ENCODE results near the gene ERICH3. TPM values are rescaled to one million over a fixed set of nuclear protein-coding genes. Genes with fewer than 3 reads are reported as not detected.
"Not testable (repeated sequence)": the region's sequence is repeated elsewhere in the genome, so short reads cannot be mapped to it uniquely, and the experiment has no call there.

Gene ERICH3
- total RNA-seq, 2 experiments from 2014 or later: 0.05 TPM; not detected in 1

DNA sequence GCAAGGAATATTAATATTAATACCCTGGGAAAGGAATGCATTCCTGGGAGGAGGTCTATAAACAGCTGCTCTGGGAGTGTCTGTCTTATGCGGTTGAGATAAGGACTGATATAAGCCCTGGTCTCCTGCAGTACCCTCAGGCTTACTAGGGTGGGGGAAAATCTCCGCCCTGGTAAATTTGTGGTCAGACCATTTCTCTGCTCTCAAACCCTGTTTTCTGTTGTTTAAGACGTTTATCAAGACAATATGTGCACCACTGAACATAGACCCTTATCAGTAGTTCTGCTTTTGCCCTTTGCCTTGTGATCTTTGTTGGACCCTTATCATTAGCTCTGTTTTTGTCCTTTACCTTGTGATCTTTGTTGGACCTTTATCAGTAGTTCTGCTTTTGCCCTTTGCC is 2.7 kb downstream of the ERICH3 start:
- CTCF ChIA-PET, H3K27ac Mint-ChIP-seq, POLR2A ChIA-PET: not testable (repeated sequence)

DNA sequence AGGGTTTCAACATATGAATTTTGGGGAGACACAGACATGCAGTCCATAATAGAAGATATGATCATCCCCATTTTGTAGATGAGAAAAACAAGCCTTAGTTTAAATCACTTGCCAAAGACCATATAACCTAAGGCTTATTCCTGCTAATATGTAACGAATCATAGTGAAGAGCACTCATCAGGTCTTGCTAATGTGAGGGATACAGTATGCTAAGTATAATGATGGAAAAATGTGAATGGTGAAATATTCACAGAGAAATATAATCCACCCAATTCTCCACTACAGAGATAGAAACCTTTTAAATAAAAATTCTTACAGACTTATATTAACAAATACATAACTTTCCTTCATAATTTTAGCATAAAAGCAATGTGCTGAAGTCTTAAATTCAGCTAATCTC is 18.9 kb downstream of the ERICH3 start:
- POLR2A ChIA-PET: no interaction called here
- H3K9me3 Mint-ChIP-seq: no peaks in the 10 kb centered on the region
- no peak for DNase-seq
- H3K27me3 Mint-ChIP-seq: no peaks in the 10 kb centered on the region
- no peak overlapping the region for H3K27ac Mint-ChIP-seq
- H3K4me1 Mint-ChIP-seq: peaks cover 2% of the 10 kb centered on the region
- CTCF ChIA-PET: no interaction called here
- H3K36me3 Mint-ChIP-seq (ENCODE audit: low read depth): no peaks in the 10 kb centered on the region
- H3K4me3 Mint-ChIP-seq: no peak overlapping the region

More for the DNA sequence above, 2.7 kb downstream of the ERICH3 start:
- DNase-seq; H3K9me3 Mint-ChIP-seq; H3K4me3 Mint-ChIP-seq; H3K4me1 Mint-ChIP-seq; H3K36me3 Mint-ChIP-seq (ENCODE audit: low read depth): not testable (repeated sequence)
- H3K27me3 Mint-ChIP-seq: peaks cover 35% of the 10 kb centered on the region

DNA sequence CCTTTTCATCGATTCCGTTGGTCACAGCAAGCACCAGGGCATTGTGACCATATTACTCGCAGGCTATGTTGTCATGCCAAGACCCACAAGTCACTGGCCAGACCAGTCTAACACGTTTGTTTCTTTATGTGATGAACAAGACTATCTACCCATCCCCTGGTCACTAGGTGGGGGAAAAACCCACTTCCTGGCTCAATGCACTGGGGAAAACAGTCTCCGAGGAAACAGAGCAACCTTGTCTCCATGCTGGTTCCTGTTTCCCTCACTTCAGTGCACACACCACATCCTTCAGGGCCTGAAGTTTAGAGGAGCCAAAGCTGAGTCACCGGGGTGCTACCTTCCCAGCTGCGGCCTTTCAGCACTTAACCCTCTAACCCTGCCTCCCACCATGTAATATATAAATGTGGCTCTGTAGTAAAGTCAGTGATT is 20.9 kb downstream of the ERICH3 start:
- no peak overlapping the region for H3K4me3 Mint-ChIP-seq
- H3K9me3 Mint-ChIP-seq: no peaks in the 10 kb centered on the region
- H3K4me1 Mint-ChIP-seq: peaks cover 2% of the 10 kb centered on the region
- DNase-seq: no peak
- ChIA-PET POLR2A (no interaction called here), CTCF (no interaction called here)
- no peaks in the 10 kb centered on the region for H3K27me3 Mint-ChIP-seq
- no peak overlapping the region for H3K27ac Mint-ChIP-seq
- H3K36me3 Mint-ChIP-seq (ENCODE audit: low read depth): no peaks in the 10 kb centered on the region

DNA sequence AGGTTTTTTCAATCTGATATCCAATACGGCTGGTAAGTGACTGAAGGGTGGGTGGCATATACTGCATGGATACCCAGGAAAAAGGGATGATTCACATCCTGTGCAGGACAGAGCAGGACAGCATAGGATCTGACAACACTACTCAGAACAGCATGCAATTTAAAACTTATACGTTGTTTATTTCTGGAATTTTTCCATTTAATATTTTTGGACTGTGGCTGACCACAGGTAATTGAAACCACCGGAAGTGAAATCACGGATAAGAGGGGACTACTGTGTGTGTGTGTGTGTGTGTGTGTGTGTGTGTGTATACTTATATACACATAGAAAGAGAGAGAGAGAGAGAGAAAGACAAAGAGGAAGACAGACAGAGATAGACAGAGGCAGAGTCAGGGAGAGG is 23.0 kb downstream of the ERICH3 start:
- POLR2A ChIA-PET: no interaction called here
- CTCF ChIA-PET: no interaction called here
- Mint-ChIP-seq H3K27ac (no peak overlapping the region), H3K27me3 (no peaks in the 10 kb centered on the region), H3K36me3 (ENCODE audit: low read depth) (no peaks in the 10 kb centered on the region), H3K4me3 (no peak overlapping the region), H3K9me3 (no peaks in the 10 kb centered on the region), H3K4me1 (peaks cover 2% of the 10 kb centered on the region)
- DNase-seq: no peak

DNA sequence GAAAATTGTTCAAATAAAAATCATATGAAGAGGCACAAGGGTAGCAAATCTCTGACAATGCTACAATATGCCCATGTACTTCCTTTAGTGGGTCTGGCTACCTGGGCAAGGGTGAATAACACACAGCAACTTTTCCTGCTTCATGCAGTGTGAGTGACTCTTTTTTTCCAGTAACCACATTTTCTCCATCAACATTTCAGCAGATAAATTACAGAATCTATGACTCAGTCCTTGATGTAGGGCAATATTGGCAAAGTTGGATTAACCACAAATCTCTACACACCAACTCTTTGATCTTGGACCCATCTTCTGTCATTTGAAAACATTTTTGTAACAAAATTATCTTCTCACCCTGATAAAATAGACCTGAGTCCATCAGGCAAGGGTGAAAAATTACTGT is 31.7 kb downstream of the ERICH3 start:
- peaks cover 3% of the 10 kb centered on the region for H3K27me3 Mint-ChIP-seq
- no peak overlapping the region for H3K27ac Mint-ChIP-seq
- no peaks in the 10 kb centered on the region for H3K9me3 Mint-ChIP-seq
- H3K4me1 Mint-ChIP-seq: no peaks in the 10 kb centered on the region
- DNase-seq: no peak
- POLR2A ChIA-PET: no interaction called here
- H3K4me3 Mint-ChIP-seq: no peak overlapping the region
- CTCF ChIA-PET: no interaction called here
- H3K36me3 Mint-ChIP-seq (ENCODE audit: low read depth): no peaks in the 10 kb centered on the region

DNA sequence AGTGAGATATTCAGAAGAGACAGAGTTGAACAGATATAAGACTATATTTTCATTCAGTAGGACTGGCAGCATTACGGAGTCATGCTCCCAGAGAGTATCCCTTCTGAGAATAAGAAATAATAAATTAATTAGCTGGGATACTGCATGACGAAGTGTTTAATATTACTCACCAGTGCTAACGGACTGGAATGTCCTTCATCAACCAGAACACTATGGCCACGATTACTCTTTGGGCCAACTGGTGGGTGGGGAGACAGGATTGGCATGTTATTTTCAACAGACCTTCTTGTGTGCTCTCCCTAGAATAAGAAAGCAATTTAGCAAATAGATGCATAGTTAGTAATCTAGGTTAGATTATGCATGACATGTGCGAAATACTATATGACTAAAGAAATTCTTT is 32.4 kb downstream of the ERICH3 start:
- peaks cover 3% of the 10 kb centered on the region for H3K27me3 Mint-ChIP-seq
- H3K36me3 Mint-ChIP-seq (ENCODE audit: low read depth): no peaks in the 10 kb centered on the region
- H3K4me1 Mint-ChIP-seq: no peaks in the 10 kb centered on the region
- POLR2A ChIA-PET: no interaction called here
- CTCF ChIA-PET: no interaction called here
- H3K27ac Mint-ChIP-seq: no peak overlapping the region
- H3K4me3 Mint-ChIP-seq: no peak overlapping the region
- DNase-seq: no peak
- no peaks in the 10 kb centered on the region for H3K9me3 Mint-ChIP-seq

DNA sequence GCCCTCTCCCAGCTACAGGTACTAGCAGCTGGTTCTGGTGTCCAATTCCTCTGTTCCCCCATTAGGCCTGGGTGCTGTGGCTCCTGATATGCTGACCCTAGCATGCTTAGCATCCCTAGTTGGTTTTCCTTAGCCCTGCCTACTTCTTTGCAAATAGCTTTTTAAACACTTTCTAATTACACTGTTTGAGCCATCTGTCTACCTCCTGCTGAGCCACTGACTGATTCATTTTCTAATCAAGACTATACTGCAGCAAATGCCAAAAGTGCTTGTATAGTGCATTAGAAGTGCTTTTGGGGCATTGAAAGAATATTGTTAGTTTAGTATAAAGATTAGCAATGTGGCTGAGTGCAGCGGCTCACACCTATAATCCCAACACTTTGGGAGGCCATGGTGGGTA is 36.3 kb downstream of the ERICH3 start:
- DNase-seq: no peak
- Mint-ChIP-seq H3K27ac (no peak overlapping the region), H3K27me3 (no peaks in the 10 kb centered on the region), H3K9me3 (no peaks in the 10 kb centered on the region), H3K36me3 (ENCODE audit: low read depth) (no peaks in the 10 kb centered on the region), H3K4me1 (no peaks in the 10 kb centered on the region), H3K4me3 (no peak overlapping the region)
- CTCF ChIA-PET: no interaction called here
- POLR2A ChIA-PET: no interaction called here

DNA sequence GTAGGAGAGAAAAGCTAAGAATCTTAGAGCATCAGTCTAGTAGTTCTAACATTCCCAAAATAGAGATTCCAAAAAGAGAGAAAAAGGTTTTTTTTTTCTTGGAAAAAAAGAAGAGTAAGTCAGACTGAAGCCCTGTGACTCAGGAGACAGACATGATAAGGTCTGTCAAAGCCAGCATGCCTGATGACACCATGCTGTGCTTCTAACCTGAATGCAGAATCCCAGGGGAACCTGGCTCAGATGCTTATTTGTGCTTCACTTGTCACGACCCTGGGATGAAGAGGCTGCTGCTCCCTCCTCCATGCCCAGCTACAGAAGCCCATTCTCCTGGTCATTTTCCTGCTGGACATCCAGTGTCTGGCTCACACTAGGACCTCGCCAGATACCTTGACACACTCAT is 44.3 kb downstream of the ERICH3 start:
- no peaks in the 10 kb centered on the region for H3K4me1 Mint-ChIP-seq
- DNase-seq: no peak
- no peaks in the 10 kb centered on the region for H3K36me3 Mint-ChIP-seq (ENCODE audit: low read depth)
- ChIA-PET POLR2A (no interaction called here), CTCF (no interaction called here)
- H3K4me3 Mint-ChIP-seq: no peak overlapping the region
- no peak overlapping the region for H3K27ac Mint-ChIP-seq
- H3K9me3 Mint-ChIP-seq: no peaks in the 10 kb centered on the region
- peaks cover 2% of the 10 kb centered on the region for H3K27me3 Mint-ChIP-seq

DNA sequence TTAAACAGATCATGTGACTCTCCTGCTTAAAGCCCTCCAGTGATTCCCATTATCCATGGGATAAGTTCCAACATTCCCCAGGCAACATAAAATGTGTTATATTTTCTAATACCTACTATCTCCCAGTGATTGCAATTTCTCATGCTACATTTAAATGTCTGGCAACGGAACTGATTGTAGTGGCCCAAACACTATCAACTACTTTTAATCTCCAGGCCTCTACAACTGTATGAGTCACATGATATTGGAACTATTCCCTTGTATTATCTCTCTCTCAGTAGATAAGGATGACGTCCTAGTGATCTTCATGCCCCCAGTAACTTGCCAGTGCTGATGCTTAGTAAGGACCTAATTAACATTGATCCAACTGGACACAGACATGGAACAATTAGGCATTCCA is 49.9 kb downstream of the ERICH3 start:
- no peak overlapping the region for H3K27ac Mint-ChIP-seq
- peaks cover 4% of the 10 kb centered on the region for H3K27me3 Mint-ChIP-seq
- H3K9me3 Mint-ChIP-seq: no peaks in the 10 kb centered on the region
- H3K4me3 Mint-ChIP-seq: no peak overlapping the region
- H3K36me3 Mint-ChIP-seq (ENCODE audit: low read depth): no peaks in the 10 kb centered on the region
- ChIA-PET CTCF (no interaction called here), POLR2A (no interaction called here)
- DNase-seq: no peak
- H3K4me1 Mint-ChIP-seq: no peaks in the 10 kb centered on the region

DNA sequence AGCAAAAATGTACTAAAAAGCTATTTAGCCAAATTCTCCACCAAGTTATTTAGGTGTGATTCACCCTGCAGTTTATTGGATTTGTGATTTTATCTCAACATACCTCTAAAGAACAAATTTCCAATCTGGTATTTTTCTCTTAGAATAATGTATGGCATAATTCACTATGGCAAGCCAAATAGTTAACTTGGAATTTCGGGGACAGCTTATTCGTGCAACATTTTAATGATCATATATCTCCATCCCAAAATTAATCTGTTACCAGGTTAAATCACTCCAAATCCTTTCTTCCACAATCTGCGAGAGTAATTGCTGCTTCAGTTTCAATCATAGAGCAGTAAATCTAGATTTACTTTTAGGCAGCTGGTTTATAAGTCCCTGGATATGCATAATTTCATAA is 53.4 kb downstream of the ERICH3 start:
- no peak overlapping the region for H3K27ac Mint-ChIP-seq
- ChIA-PET CTCF (no interaction called here), POLR2A (no interaction called here)
- H3K27me3 Mint-ChIP-seq: peaks cover 2% of the 10 kb centered on the region
- DNase-seq: no peak
- no peak overlapping the region for H3K4me3 Mint-ChIP-seq
- H3K9me3 Mint-ChIP-seq: no peaks in the 10 kb centered on the region
- no peaks in the 10 kb centered on the region for H3K36me3 Mint-ChIP-seq (ENCODE audit: low read depth)
- no peaks in the 10 kb centered on the region for H3K4me1 Mint-ChIP-seq

DNA sequence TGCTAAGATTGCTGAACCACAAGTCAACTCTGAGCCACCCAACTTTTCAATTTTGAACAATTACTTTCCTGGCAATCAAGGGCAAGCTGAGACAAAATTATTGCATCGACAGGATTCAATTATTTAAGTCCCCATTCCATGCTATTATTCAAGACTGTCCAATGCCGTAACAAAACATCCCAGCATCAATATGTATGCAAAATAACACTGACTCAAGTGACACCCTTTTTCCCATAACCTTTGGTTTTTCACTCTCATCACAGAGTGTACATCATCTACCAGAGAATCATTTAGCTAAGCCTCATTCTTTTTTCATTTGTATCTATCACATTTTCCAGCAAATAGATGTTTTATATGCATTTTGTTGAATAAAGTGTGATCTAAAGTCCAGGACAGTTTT is 54.6 kb downstream of the ERICH3 start:
- H3K27me3 Mint-ChIP-seq: peaks cover 2% of the 10 kb centered on the region
- H3K4me3 Mint-ChIP-seq: no peak overlapping the region
- H3K27ac Mint-ChIP-seq: no peak overlapping the region
- DNase-seq: no peak
- no peaks in the 10 kb centered on the region for H3K36me3 Mint-ChIP-seq (ENCODE audit: low read depth)
- H3K4me1 Mint-ChIP-seq: no peaks in the 10 kb centered on the region
- H3K9me3 Mint-ChIP-seq: no peaks in the 10 kb centered on the region
- ChIA-PET POLR2A (interaction anchor here (0.6 kb wide), 1 partner anchor 575 kb away, joined by 3 read pairs; no protein-coding TSS in a partner anchor), CTCF (no interaction called here)

DNA sequence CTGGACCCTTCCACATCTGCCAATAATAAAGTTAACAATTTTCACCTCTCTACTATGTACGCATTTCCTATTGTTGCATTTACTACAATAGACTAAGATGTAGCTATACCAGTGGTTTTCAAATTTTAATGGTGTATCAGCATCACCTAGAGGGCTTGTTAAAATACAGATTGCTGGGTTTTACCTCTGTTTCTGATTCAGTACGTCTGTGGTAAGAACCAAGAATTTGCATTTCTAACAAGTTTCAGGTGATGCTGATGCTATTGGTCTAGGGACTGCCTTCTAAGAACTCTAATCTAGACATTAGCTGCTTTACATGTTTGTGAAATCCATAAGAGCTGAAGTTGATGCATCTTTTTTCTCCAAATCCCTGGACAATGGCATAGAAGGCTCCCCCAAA is 59.7 kb downstream of the ERICH3 start:
- H3K36me3 Mint-ChIP-seq (ENCODE audit: low read depth): no peaks in the 10 kb centered on the region
- ChIA-PET CTCF (no interaction called here), POLR2A (no interaction called here)
- H3K27ac Mint-ChIP-seq: no peak overlapping the region
- H3K4me1 Mint-ChIP-seq: no peaks in the 10 kb centered on the region
- H3K9me3 Mint-ChIP-seq: no peaks in the 10 kb centered on the region
- H3K27me3 Mint-ChIP-seq: no peaks in the 10 kb centered on the region
- no peak overlapping the region for H3K4me3 Mint-ChIP-seq
- DNase-seq: no peak

DNA sequence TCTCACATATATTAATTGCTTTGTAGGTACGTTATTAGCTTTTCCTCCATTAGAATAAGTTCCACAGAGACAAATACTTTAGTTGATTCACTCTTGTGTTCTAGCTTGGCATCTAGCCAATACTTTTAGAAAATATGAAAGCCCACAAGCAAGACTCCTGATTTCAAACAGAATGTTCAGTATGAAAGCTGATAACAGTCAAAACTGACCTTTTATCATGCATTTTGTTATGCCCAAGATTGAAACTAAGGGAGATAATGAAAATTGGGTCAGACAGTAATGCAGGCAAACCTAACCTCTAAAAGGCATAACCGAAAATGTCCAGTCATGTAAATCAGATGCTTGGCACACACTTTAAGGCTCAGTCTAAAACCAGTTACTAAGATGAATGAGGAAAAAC is 61.7 kb downstream of the ERICH3 start:
- Mint-ChIP-seq H3K4me1 (no peaks in the 10 kb centered on the region), H3K27ac (no peak overlapping the region), H3K4me3 (no peak overlapping the region), H3K27me3 (no peaks in the 10 kb centered on the region), H3K9me3 (no peaks in the 10 kb centered on the region), H3K36me3 (ENCODE audit: low read depth) (no peaks in the 10 kb centered on the region)
- ChIA-PET CTCF (no interaction called here), POLR2A (no interaction called here)
- DNase-seq: no peak

DNA sequence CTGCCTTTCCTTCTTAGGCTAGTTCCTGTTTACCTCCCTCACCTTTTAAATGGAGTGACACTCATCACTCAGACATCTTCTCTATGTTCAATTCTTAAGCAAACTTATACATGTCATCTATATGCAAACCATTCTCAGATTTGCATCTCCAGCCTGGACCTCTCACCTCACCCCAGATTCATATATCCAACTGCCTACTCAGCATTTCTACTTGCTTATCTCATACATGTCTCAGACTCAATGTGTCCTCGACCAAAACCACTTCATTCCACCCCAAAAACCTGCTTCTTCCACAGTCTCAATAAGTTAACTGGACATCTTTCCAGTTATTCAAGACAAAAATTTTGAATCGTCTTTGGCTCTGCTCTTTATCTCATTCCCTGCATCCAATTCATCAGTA is 62.6 kb downstream of the ERICH3 start:
- no peak for DNase-seq
- H3K4me1 Mint-ChIP-seq: no peaks in the 10 kb centered on the region
- CTCF ChIA-PET: interaction anchor here (1.0 kb wide), 1 partner anchor 71 kb away, joined by 4 read pairs; no protein-coding TSS in a partner anchor
- no peak overlapping the region for H3K4me3 Mint-ChIP-seq
- no peaks in the 10 kb centered on the region for H3K27me3 Mint-ChIP-seq
- no peak overlapping the region for H3K27ac Mint-ChIP-seq
- no peaks in the 10 kb centered on the region for H3K9me3 Mint-ChIP-seq
- H3K36me3 Mint-ChIP-seq (ENCODE audit: low read depth): no peaks in the 10 kb centered on the region
- POLR2A ChIA-PET: no interaction called here

DNA sequence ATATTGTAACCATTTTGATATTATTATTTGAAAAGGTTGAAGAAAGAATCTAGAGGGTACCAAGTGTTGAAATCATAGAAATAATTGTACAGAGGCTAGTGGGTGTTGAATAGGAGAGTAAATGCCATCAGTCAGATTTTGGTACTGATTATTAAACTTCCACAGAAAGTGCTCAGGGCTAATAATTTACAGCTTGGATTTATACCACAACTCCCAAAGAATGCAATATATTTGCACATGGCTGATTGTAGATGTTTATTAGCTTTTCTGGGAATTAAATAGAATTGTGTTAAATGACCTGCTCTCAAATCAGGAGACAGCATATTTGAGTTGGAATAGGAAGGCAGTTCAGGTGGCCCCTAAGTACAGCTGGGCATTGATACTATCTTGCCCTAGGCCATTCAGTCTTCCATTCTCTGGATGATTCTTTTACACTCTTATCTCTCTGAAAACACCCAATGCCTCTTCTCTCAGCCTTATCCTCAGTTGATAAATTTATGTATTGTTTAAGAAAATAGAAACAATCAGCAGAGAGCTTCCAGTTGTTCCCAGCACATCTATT is 63.7 kb downstream of the ERICH3 start:
- POLR2A ChIA-PET: no interaction called here
- DNase-seq: no peak
- Mint-ChIP-seq H3K9me3 (no peaks in the 10 kb centered on the region), H3K4me3 (no peak overlapping the region), H3K27ac (no peak overlapping the region), H3K36me3 (ENCODE audit: low read depth) (no peaks in the 10 kb centered on the region), H3K27me3 (no peaks in the 10 kb centered on the region), H3K4me1 (no peaks in the 10 kb centered on the region)
- CTCF ChIA-PET: interaction anchor here (1.0 kb wide), 1 partner anchor 73 kb away, joined by 4 read pairs; no protein-coding TSS in a partner anchor

Data from activated CD4-positive, alpha-beta memory T cell treated with anti-CD3 and anti-CD28 coated beads, Interleukin-2, amount 10 ng/mL, durations not matched to agents 7 days and 5 days (primary cell).